K562 (cell line): Measurements from ENCODE around the gene SAMD13. TPM values are rescaled to one million over a fixed set of nuclear protein-coding genes. Genes with fewer than 3 reads are reported as not detected.

Source experiments
- ATAC-seq: fragments of 200-7000 bp; cut with Tn5 transposase; 3 replicates; pipeline ENCODE4 v1.9.1; 2020; ENCODE audit warnings: moderate library complexity
- BruUV-seq: library from RNA; stranded (reverse); fragments of 400-500 nt; replicated peaks from 2 replicates; lab custom pipeline; 2021; lab: Mats Ljungman, UMichigan
- CTCF ChIA-PET: fragments of 300-600 bp; formaldehyde crosslinking; extraction: SDS; loops from one replicate; lab custom pipeline; 2021; ENCODE audit warnings: low intra/inter-chr PET ratio; lab: Yijun Ruan, JAX
- POLR2A ChIA-PET: fragments of 300-600, 350-650 bp; sonication (Branson Sonifier 250); formaldehyde crosslinking; extraction: SDS; loops from one replicate; lab custom pipeline; 2021; ENCODE audit warnings: antibody characterized with exemption, inconsistent platforms; lab: Yijun Ruan, JAX
- DNase-seq, 4 experiments: peaks; one replicate each; pipeline versions ENCODE4 v3.0.0 to v3.0.0-alpha.2; 2011 to 2018; ENCODE audit warnings: low spot score in 3 of 4, mixed read lengths in 3 of 4; ENCODE audit errors: extremely low read depth in 1 of 4
- FAIRE-seq: peaks from 2 replicates; lab custom pipeline; 2011; peaks lifted over from hg19 to GRCh38; lab: Jason Lieb, UNC
- H2AFZ ChIP-seq: 2 replicates; pipeline ENCODE4 v1.6.0; 2011; ENCODE audit warnings: low read depth, low read length, control low read depth, inconsistent platforms
- H3K27ac ChIP-seq: fragments of 200-600 bp; 3 replicates; pipeline ENCODE4 v1.8.0; 2011; ENCODE audit warnings: low read depth, mild to moderate bottlenecking, control low read depth, inconsistent platforms, low read length, moderate library complexity, mixed read lengths; ENCODE audit errors: extremely low read depth
- H3K27me3 ChIP-seq, 2 experiments: fragments of 300-600 bp in 1 of 2; 2 replicates in 1 of 2; 3 replicates in 1 of 2; pipeline versions ENCODE4 v1.6.0 to v1.8.0; 2011; ENCODE audit warnings: inconsistent platforms in 2 of 2, low read length in 2 of 2, mild to moderate bottlenecking in 1 of 2, mixed read lengths in 1 of 2, moderate library complexity in 1 of 2; ENCODE audit not compliant: control insufficient read depth in 2 of 2, insufficient read depth in 2 of 2
- H3K36me3 ChIP-seq: fragments of 300-600 bp; 3 replicates; pipeline ENCODE4 v1.8.0; 2011; ENCODE audit warnings: mild to moderate bottlenecking, low read length, inconsistent platforms; ENCODE audit not compliant: control insufficient read depth, insufficient read depth
- H3K4me1 ChIP-seq, 2 experiments: fragments of 200-600 bp in 1 of 2; replicated peaks in 1 of 2; 2 replicates in 1 of 2; 3 replicates in 1 of 2; pipeline versions ENCODE4 v1.5.1 to v1.8.0; 2011; ENCODE audit warnings: inconsistent platforms in 2 of 2, low read length in 2 of 2, mild to moderate bottlenecking in 1 of 2, mixed read lengths in 1 of 2, moderate library complexity in 1 of 2; ENCODE audit not compliant: control insufficient read depth in 2 of 2, insufficient read depth in 2 of 2
- H3K4me2 ChIP-seq: 2 replicates; pipeline ENCODE4 v1.6.1; 2011; ENCODE audit warnings: low read length, control low read depth, inconsistent platforms, mixed read lengths; ENCODE audit not compliant: insufficient read depth
- H3K4me3 ChIP-seq: fragments of 200-600 bp; sonication (generic), shearing (Covaris generic); 2 replicates; pipeline ENCODE4 v1.5.1; 2016; ENCODE audit warnings: control low read depth, inconsistent platforms
- H3K79me2 ChIP-seq: fragments of 200-600 bp; 3 replicates; pipeline ENCODE4 v1.8.0; 2011; ENCODE audit warnings: low read length, inconsistent platforms; ENCODE audit not compliant: control insufficient read depth, insufficient read depth
- H3K9ac ChIP-seq, 2 experiments: 2 replicates each; pipeline versions ENCODE4 v1.6.0 to v1.6.1; 2011; ENCODE audit warnings: low read depth in 2 of 2, low read length in 2 of 2, control low read depth in 1 of 2, inconsistent platforms in 1 of 2, mild to moderate bottlenecking in 1 of 2, mixed read lengths in 1 of 2; ENCODE audit not compliant: insufficient read depth in 1 of 2
- H3K9me1 ChIP-seq: one replicate; pipeline ENCODE4 v1.6.0; 2011; ENCODE audit warnings: inconsistent platforms, mild to moderate bottlenecking, low read length, moderate library complexity; ENCODE audit not compliant: control insufficient read depth, insufficient read depth
- H3K9me3 ChIP-seq: replicated peaks from 2 replicates; pipeline ENCODE4 v1.5.1; 2011; ENCODE audit warnings: low read depth, low read length, inconsistent platforms; ENCODE audit not compliant: control insufficient read depth, insufficient read depth
- H4K20me1 ChIP-seq: replicated peaks from 2 replicates; pipeline ENCODE4 v1.6.1; 2011; ENCODE audit warnings: low read length, inconsistent platforms, mixed read lengths; ENCODE audit not compliant: control insufficient read depth, insufficient read depth
- CBFB ChIP-seq: sonication (generic); formaldehyde crosslinking; IDR thresholded peaks from 2 replicates; pipeline ENCODE4 v1.4.0; 2020; ENCODE audit warnings: mild to moderate bottlenecking, missing genetic modification reagents
- GABPA ChIP-seq: fragments of 200-800 bp; sonication (Bioruptor generic); conservative IDR thresholded peaks from 2 replicates; pipeline ENCODE4 v1.6.1; 2016; ENCODE audit warnings: low read depth, missing genetic modification characterization, missing compliant biosample characterization
- NR2C2 ChIP-seq, 2 experiments: fragments of 200-800 bp in 1 of 2; sonication (Bioruptor generic) in 1 of 2; sonication (generic) in 1 of 2; formaldehyde crosslinking in 1 of 2; IDR thresholded peaks; 2 replicates each; pipeline versions ENCODE4 v1.6.1 to v1.8.0; 2016 to 2022; ENCODE audit warnings: mild to moderate bottlenecking in 1 of 2, missing compliant biosample characterization in 1 of 2, missing genetic modification characterization in 1 of 2, missing genetic modification reagents in 1 of 2
- POLR2A ChIP-seq: fragments of 450-650 bp; conservative IDR thresholded peaks from 2 replicates; pipeline ENCODE4 v1.6.1; 2016
- ZBTB17 ChIP-seq: fragments of 450-650 bp; formaldehyde crosslinking; IDR thresholded peaks from 2 replicates; pipeline ENCODE4 v1.4.0; 2020; ENCODE audit warnings: mild to moderate bottlenecking
- WGBS: fragments of 100-300 bp; shearing (Covaris generic); methylation state at CpG from one replicate; pipeline ENCODE4 v1.1.6; 2016; ENCODE audit warnings: low coverage, mixed read lengths; ENCODE audit not compliant: insufficient coverage; ENCODE audit errors: missing lambda C conversion rate; 5-methylcytosine and 5-hydroxymethylcytosine counted together
- in situ Hi-C: fragments of 300-500 bp; cut with MboI; formaldehyde crosslinking; loops from 4 replicates; pipeline ENCODE4 v1.15.0; 2018; ENCODE audit warnings: inconsistent platforms, mixed read lengths
- intact Hi-C: fragments of 100-400 bp; cut with micrococcal nuclease; formaldehyde crosslinking; loops from 2 replicates; pipeline ENCODE4 v1.14.2; 2022
- polyA plus RNA-seq, 8 experiments: library from polyadenylated mRNA; depleted of rRNA in 4 of 8; stranded (reverse) in 5 of 8; unstranded in 3 of 8; fragments of >200 nt; fragmentation: Nextera tagmentation in 2 of 8; fragmentation: Illumina TruSeq in 1 of 8; extraction: Ambion mirVana in 2 of 8; extraction: Trizol in 1 of 8; gene quantifications; 2 replicates each; pipeline versions ENCODE4 v1.2.1 to v1.2.3, GENCODE V29; 2011 to 2014; ENCODE audit warnings: inconsistent platforms in 1 of 8, missing spikeins in 1 of 8
- total RNA-seq, 7 experiments: library from RNA; depleted of rRNA in 6 of 7; stranded (reverse); fragments of >200 nt in 6 of 7; fragmentation: Illumina TruSeq in 2 of 7; extraction: Trizol in 2 of 7; gene quantifications; 2 replicates each; pipeline versions ENCODE4 v1.2.1 to v1.2.3, GENCODE V29; 2011 to 2021; ENCODE audit warnings: low replicate concordance in 1 of 7
- TF ChIP-seq, protein P1 (sequence below): sonication (generic); formaldehyde crosslinking; IDR thresholded peaks from 2 replicates; pipeline ENCODE4 v1.8.0; 2022; ENCODE audit warnings: mild to moderate bottlenecking, missing genetic modification reagents

SAMD13 gene
- total and polyA plus RNA-seq, 9 of the 15 experiments (the other 6 are each of a cell fraction or from before 2014, with no cell fraction given): 0.78 to 2.7 (median 1.00) TPM

DNA sequence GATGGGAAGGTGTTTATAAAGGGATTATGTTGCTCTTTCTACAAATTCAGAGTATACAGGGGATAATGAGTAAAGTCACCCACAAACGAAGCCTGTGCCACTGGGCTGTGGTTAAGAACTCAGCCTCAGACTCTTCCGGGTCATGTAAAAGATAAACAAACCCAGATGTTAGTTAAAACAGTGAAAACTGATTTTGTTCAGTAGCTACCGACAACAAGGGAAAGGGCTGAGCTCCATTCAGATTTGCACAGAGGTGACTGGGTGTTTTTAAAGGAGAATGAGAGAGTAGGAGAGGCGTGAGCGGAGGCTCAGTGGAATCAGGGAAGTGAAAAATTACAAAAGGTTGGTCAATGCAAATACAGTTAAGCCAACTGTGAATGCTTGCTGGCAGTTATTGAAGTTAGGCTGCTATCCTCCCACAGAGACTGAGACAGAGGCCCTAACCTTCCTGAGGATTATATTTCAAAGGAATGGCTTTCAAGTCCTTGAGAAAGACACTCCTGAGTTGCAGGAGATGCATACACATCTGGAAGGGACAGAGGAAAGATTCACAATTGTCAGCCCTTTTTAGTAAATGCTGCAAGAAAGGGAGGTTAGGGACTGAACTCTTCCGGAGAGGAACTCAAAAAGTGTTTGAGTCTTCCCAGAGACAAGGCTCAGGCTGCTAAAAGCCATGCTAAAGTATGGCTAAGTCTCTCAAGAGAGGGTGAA lies 29.9 kb upstream of the SAMD13 start:
- no peak for TF ChIP-seq POLR2A
- no peak for TF ChIP-seq ZBTB17
- TF ChIP-seq GABPA (tag): peak; percentile 53
- TF ChIP-seq NR2C2 (CRISPR knock-in tag; IDR thresholded peaks at IDR 0.05): no peak
- peak; percentile 55; the same call in 1 of the 2 replicates for TF ChIP-seq NR2C2 (tag; IDR thresholded peaks at IDR 0.05)
- TF ChIP-seq CBFB: no peak
- TF ChIP-seq, protein P1, sequence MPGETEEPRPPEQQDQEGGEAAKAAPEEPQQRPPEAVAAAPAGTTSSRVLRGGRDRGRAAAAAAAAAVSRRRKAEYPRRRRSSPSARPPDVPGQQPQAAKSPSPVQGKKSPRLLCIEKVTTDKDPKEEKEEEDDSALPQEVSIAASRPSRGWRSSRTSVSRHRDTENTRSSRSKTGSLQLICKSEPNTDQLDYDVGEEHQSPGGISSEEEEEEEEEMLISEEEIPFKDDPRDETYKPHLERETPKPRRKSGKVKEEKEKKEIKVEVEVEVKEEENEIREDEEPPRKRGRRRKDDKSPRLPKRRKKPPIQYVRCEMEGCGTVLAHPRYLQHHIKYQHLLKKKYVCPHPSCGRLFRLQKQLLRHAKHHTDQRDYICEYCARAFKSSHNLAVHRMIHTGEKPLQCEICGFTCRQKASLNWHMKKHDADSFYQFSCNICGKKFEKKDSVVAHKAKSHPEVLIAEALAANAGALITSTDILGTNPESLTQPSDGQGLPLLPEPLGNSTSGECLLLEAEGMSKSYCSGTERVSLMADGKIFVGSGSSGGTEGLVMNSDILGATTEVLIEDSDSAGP: no peak
- Histone ChIP-seq H3K4me3 (no peak overlapping the region), H4K20me1 (no peaks in the 10 kb centered on the region), H3K9me3 (no peaks in the 10 kb centered on the region), H3K4me2 (no peak overlapping the region), H3K27ac (no peak overlapping the region), H3K4me1 (no peaks in the 10 kb centered on the region; a peak in 1 of 5 replicates), H2AFZ (peak overlapping the region; percentile 63), H3K36me3 (no peaks in the 10 kb centered on the region), H3K9ac (no peak overlapping the region), H3K79me2 (no peaks in the 10 kb centered on the region), H3K27me3 (no peaks in the 10 kb centered on the region), H3K9me1 (no peaks in the 10 kb centered on the region)
- ChIA-PET CTCF (no interaction called here), POLR2A (no interaction called here)
- DNase-seq: no peak
- no peak for FAIRE-seq
- WGBS: 8% methylated on average over 5 of the region's 6 CpGs
- no TSS peak for BruUV-seq
- intact Hi-C loops (no loop called here), in situ Hi-C loops (no loop called here)
- no peak for ATAC-seq
